ENCODE measurements around the gene EFL1. TPM values are rescaled to one million over a fixed set of nuclear protein-coding genes. Genes with fewer than 3 reads are reported as not detected.

The EFL1 gene
- total and polyA plus RNA-seq, 2 donors (not counting 3 experiments of a cell fraction or from before 2014, with no cell fraction given): 6.6 to 21.9 TPM

DNA sequence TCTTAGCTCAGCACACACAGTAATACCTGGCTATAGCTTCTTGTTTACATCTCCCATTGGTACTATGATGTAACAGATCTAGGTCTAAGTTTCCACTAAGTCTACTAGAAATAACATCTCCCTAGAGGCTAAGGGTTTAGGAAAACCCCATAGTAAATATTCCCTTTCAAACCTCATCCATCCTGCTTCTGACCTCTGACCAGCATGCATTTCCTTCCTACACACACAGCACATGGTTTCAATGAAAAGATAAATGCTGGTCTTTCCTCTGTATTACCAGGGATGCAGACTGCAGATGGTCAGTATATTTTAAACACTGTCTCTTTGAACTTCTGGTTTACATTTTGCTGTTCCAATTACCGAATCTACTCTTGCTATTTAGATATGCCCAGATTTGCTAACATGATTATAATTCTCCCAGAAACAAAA lies 96.6 kb downstream of the EFL1 start:
- Histone ChIP-seq H3K4me1 (ENCODE audit: control insufficient read depth, extremely low read depth, insufficient read depth, low read length) (peaks cover 6% of the 10 kb centered on the region), H3K9ac (replicated peaks; ENCODE audit: extremely low read depth, insufficient read depth, low read length) (no peak overlapping the region), H3K27ac (ENCODE audit: insufficient read depth, low read depth, low read length) (no peak overlapping the region), H3K79me2 (ENCODE audit: control insufficient read depth, insufficient read depth, low read length) (no peaks in the 10 kb centered on the region), H3K36me3 (ENCODE audit: control insufficient read depth in 2 of 2, extremely low read depth in 1 of 2, insufficient read depth in 2 of 2, low read length in 2 of 2) (peaks cover 0 to 4% of the 10 kb centered on the region in 2 experiments), H3K4me2 (ENCODE audit: insufficient read depth, low read length) (no peak overlapping the region), H4K20me1 (replicated peaks; ENCODE audit: control insufficient read depth, extremely low read depth, insufficient read depth, low read length) (no peaks in the 10 kb centered on the region), H3K9me1 (replicated peaks; ENCODE audit: control insufficient read depth, extremely low read depth, insufficient read depth, low read length) (no peaks in the 10 kb centered on the region), H2AFZ (ENCODE audit: low read depth, low read length) (no peak overlapping the region), H3K4me3 (replicated peaks in 1 of 3; ENCODE audit: insufficient read depth in 1 of 3, low read depth in 1 of 3, low read length in 3 of 3) (no peak overlapping the region), H3K9me3 (replicated peaks; ENCODE audit: control insufficient read depth, insufficient read depth, low read length) (no peaks in the 10 kb centered on the region), H3K27me3 (ENCODE audit: control insufficient read depth in 2 of 2, insufficient read depth in 2 of 2, low read length in 2 of 2) (no peaks in the 10 kb centered on the region)
- dilution Hi-C loops (cut with MboI; ENCODE audit: extremely low pct_ligation_motif_present, low sequenced_read_pairs): no loop called here
- intact Hi-C loops (cut with micrococcal nuclease): no loop called here
- CTCF ChIA-PET: interaction anchor here (1.5 kb wide), 1 partner anchor 58 kb away, joined by 8 read pairs; no protein-coding TSS in a partner anchor
- TF ChIP-seq MYC (IDR thresholded peaks at IDR 0.05; ENCODE audit: low read depth, low read length): no peak
- no peak for TF ChIP-seq GATA2 (IDR thresholded peaks at IDR 0.05; ENCODE audit: insufficient read depth, insufficient read length, low read depth, low read length)
- peak; percentile 24 for FAIRE-seq
- BruUV-seq (replicated peaks): no TSS peak
- POLR2A ChIA-PET: no interaction called here
- DNase-seq (ENCODE audit: low read depth, low spot score): peak; percentile 31

DNA sequence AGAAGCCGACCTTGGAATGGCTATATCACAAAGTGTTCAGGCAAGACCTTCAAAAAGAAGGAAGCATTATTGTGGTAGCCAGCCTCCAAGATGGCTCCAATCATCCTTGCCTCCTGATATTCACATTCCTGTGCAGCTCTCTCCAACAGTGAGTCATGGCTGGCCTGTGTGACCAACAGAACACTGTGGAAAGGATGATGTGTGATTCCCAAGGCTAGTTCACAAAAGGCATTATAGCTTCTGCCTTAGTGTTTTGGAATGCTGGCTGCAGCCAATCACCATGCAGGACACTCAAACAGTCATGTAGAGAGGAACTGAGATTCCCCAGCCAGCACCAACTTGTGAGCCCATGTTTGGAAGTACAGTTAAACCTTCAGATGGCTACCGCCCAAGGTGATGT lies 102.6 kb downstream of the EFL1 start:
- ChIA-PET POLR2A (interaction anchor here (0.5 kb wide), 1 partner anchor 114 kb away, joined by 4 read pairs; the partner anchor contains the start of gene MEX3B), CTCF (interaction anchor here (1.8 to 2.7 kb wide), 2 partner anchors 12 to 52 kb away, joined by 6 to 12 read pairs; no protein-coding TSS in a partner anchor)
- Histone ChIP-seq H3K4me3 (replicated peaks in 1 of 3; ENCODE audit: insufficient read depth in 1 of 3, low read depth in 1 of 3, low read length in 3 of 3) (no peak overlapping the region), H2AFZ (ENCODE audit: low read depth, low read length) (no peak overlapping the region), H3K4me2 (ENCODE audit: insufficient read depth, low read length) (no peak overlapping the region), H3K9me3 (replicated peaks; ENCODE audit: control insufficient read depth, insufficient read depth, low read length) (no peaks in the 10 kb centered on the region), H3K9me1 (replicated peaks; ENCODE audit: control insufficient read depth, extremely low read depth, insufficient read depth, low read length) (no peaks in the 10 kb centered on the region), H3K79me2 (ENCODE audit: control insufficient read depth, insufficient read depth, low read length) (no peaks in the 10 kb centered on the region), H3K27me3 (ENCODE audit: control insufficient read depth in 2 of 2, insufficient read depth in 2 of 2, low read length in 2 of 2) (no peaks in the 10 kb centered on the region), H3K4me1 (ENCODE audit: control insufficient read depth, extremely low read depth, insufficient read depth, low read length) (no peaks in the 10 kb centered on the region), H3K36me3 (ENCODE audit: control insufficient read depth in 2 of 2, extremely low read depth in 1 of 2, insufficient read depth in 2 of 2, low read length in 2 of 2) (peaks cover 0 to 4% of the 10 kb centered on the region in 2 experiments), H4K20me1 (replicated peaks; ENCODE audit: control insufficient read depth, extremely low read depth, insufficient read depth, low read length) (no peaks in the 10 kb centered on the region), H3K27ac (ENCODE audit: insufficient read depth, low read depth, low read length) (no peak overlapping the region), H3K9ac (replicated peaks; ENCODE audit: extremely low read depth, insufficient read depth, low read length) (no peak overlapping the region)
- no TSS peak for BruUV-seq (replicated peaks)
- peak; percentile 39 for DNase-seq (ENCODE audit: low read depth, low spot score)
- dilution Hi-C loops (cut with MboI; ENCODE audit: extremely low pct_ligation_motif_present, low sequenced_read_pairs) (no loop called here), intact Hi-C loops (cut with micrococcal nuclease) (no loop called here)
- FAIRE-seq: no peak
- TF ChIP-seq FOS (IDR thresholded peaks at IDR 0.05; ENCODE audit: borderline replicate concordance, insufficient read depth, low read length): peak; percentile 94
- TF ChIP-seq MYC (IDR thresholded peaks at IDR 0.05; ENCODE audit: low read depth, low read length): no peak

Measured in endothelial cell of umbilical vein (primary cell).